Upper lobe of left lung (tissue), 4 donors: ENCODE data around the gene ANAPC7.

ENCODE experiments used
- CTCF ChIP-seq, 6 experiments: fragments of 450-650 bp in 4 of 6; fragments of 200-600 bp in 2 of 6; sonication (generic) in 2 of 6; IDR thresholded peaks; one replicate each; pipeline ENCODE4 v1.5.1; 2016 to 2019; ENCODE audit warnings: antibody characterized with exemption in 6 of 6
- EP300 ChIP-seq, 4 donors: sonication (generic); formaldehyde crosslinking; IDR thresholded peaks; one replicate each; pipeline ENCODE4 v1.5.1; 2017; ENCODE audit warnings: antibody characterized with exemption in 4 of 4, control low read depth in 2 of 4
- POLR2A ChIP-seq, 4 donors: fragments of 450-650 bp; IDR thresholded peaks; one replicate each; pipeline ENCODE4 v1.5.1; 2016 to 2017; ENCODE audit warnings: antibody characterized with exemption in 4 of 4, mild to moderate bottlenecking in 2 of 4
- POLR2AphosphoS5 ChIP-seq, 2 donors: sonication (generic); formaldehyde crosslinking; IDR thresholded peaks; one replicate each; pipeline ENCODE4 v1.5.1; 2017; ENCODE audit warnings: antibody characterized with exemption in 2 of 2

- TF ChIP-seq CTCF (IDR thresholded peaks at IDR 0.05) (no peak), POLR2A (IDR thresholded peaks at IDR 0.05) (no peak), EP300 (IDR thresholded peaks at IDR 0.05) (no peak), POLR2AphosphoS5 (IDR thresholded peaks at IDR 0.05) (no peak)
Measured at GRCh38 chr12:110403976-110404682, 621 bp upstream of the ANAPC7 start.
